Amniotic epithelial cell (primary cell): Measurements from ENCODE around the gene C19orf33.

Experiments
- DNase-seq: peaks from one replicate; pipeline ENCODE4 v3.0.0-alpha.2; 2010; ENCODE audit warnings: low read depth

C19orf33 gene

GRCh38 chr19:38339011-38339410 lies 35.0 kb downstream of the C19orf33 start:
- DNase-seq = peak; percentile 48

GRCh38 chr19:38340927-38341326 lies 36.9 kb downstream of the C19orf33 start:
- DNase-seq = no peak

GRCh38 chr19:38346837-38347236 lies 42.8 kb downstream of the C19orf33 start:
- no peak for DNase-seq

GRCh38 chr19:38350883-38351282 lies 46.8 kb downstream of the C19orf33 start:
- DNase-seq = no peak

GRCh38 chr19:38351865-38352395 lies 47.9 kb downstream of the C19orf33 start:
- no peak for DNase-seq

GRCh38 chr19:38352611-38353010 lies 48.6 kb downstream of the C19orf33 start:
- no peak for DNase-seq
